Central memory CD4-positive, alpha-beta T cell (primary cell): Measurements from ENCODE around the gene VAMP5.
"Not testable (repeated sequence)": the region's sequence is repeated elsewhere in the genome, so short reads cannot be mapped to it uniquely, and the experiment has no call there.

Source experiments
- DNase-seq: peaks from one replicate; pipeline ENCODE4 v3.0.0; 2022

VAMP5 gene

DNA sequence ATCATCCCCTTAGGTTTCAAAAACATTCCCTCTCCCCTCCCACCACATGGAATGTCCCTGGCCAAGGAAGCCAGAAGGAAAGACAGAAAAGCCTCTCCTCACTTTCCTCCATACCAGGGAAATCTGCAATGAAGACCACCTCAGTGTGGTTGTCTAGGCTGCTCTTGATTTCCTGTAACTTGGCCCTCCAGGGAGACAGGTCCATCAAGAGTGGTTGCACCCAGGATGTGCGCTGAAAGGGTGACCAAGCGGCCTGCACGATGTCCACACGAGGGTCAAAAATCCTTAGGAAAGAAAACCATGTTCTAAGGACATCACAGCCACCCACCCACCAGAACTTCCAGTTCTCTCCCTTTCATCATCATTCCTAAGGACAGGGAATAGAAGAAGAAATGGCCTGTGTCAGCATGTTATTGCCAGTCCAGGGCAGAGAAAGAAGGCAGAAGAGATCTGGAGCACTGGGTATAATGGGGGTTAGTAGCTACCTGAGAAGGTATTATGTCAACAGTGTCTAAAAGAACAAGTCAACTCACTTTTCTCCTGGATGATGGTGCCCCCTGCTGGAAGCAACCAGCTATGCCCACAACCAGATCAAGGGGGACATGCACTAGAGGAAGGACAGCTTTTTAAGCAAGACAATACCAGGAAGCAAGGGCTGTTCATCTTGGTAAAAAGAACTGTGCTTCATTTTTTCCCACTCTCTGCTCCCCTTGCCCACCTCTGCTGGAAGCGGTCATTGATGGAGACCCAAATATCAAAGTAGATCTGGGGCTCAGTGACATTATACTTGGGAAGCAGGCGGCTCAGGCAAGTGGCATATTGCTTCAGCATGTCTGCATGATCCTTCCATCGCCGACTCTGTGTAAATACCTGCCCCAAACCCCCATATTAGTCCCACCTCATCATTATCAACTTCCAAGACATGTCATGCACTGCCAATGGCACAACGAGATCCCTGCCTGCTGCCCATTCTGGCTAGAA is 32.2 kb upstream of the VAMP5 start:
- DNase-seq, result peak; percentile 84

DNA sequence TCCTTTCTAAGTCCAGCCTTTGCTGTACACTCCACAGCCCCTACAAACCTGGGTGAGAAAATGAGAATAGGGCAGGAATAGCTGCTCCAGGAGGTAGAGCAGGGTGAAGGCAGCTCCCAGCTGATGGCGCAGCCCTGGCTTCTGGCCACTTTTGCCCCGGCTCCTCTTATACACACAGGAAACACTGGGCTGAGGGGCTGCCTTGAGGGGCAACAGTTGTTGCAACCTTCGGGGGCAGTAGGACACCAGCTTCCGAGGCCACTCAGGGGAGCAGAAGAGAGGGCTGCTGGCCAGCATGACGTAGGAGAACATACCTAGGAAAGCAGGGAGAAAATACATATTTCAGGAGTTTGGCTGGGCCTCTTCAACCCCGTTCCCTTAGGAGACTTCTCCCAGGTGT is 31.0 kb upstream of the VAMP5 start:
- no peak for DNase-seq

DNA sequence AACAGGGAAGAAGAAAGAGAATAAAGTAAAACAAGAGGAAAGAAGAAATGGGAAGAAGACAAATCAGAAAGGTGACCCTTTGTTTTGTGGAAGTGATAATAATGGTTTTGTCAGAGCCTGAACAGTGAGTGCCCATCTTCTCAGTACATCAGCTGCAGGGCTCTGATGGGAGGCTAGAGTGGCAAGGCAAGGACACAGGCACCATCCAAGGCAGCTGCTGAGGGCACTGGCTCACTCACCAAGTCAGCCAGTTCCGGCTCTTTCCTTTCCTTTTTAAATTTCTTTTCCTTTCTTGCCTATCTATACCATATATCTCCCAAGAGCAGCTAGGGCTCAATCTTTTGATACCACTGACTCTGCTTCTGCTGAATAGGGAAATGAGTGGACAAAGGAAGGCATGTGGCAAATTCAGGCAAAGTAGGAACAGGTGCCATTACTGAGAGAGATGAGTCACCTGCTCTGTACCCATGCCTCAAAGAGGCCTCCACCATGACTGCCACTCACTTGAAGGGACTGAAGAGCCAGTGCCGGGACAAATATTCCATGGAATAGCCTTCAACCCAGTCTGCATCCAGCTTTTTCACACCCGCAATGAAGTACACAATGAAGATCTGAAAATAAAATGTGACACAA is 29.1 kb upstream of the VAMP5 start:
- no peak for DNase-seq

DNA sequence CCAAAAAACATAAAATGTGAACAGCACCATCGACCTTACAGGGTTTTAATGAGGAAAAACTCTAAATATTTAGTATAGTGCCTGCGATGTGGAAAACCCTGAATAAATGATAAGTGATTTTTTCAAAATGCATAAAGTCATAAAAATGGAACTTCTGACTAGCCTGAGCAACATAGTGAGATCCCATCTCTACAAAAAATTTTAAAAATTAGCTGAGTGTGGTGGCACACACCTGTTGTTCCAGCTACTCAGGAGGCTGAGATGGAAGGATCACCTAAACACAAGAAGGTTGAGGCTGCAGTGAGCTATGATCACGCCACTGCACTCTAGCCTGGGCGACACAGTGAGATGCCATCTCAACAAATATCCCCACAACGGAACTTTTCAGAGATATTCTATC is 27.1 kb upstream of the VAMP5 start:
- no peak for DNase-seq

DNA sequence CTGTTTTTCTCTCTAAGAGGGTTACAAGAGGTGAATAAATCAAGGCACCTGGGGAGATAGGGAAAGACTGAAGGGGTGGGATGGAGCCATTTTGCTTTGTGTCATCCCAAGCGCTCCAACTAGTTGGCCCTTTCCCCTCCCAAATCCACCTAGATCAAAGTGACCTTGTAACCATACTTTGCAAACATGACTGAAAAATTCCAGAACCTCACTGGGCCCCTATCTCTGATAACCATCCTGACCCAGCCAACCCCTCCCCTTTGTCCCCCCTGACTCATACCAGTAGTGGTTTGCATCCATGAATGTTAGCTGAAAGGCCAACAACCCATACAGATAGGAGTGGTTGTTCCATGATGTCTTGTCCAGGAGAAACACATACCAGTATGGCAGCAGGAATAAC is 26.1 kb upstream of the VAMP5 start:
- DNase-seq, result no peak

DNA sequence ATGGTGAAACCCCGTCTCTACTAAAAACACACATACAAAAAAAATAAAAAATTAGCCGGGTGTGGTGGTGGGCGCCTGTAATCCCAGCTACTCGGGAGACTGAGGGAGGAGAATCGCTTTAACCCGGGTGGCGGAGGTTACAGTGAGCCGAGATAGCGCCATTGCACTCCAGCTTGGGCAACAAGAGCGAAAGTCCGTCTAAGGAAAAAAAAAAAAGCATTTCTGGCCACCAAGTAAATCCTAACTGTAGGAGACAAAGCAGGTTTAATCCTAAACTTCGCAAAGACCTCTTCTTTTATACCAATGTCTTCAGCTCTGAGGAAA is 23.9 kb upstream of the VAMP5 start:
- not testable (repeated sequence) for DNase-seq

DNA sequence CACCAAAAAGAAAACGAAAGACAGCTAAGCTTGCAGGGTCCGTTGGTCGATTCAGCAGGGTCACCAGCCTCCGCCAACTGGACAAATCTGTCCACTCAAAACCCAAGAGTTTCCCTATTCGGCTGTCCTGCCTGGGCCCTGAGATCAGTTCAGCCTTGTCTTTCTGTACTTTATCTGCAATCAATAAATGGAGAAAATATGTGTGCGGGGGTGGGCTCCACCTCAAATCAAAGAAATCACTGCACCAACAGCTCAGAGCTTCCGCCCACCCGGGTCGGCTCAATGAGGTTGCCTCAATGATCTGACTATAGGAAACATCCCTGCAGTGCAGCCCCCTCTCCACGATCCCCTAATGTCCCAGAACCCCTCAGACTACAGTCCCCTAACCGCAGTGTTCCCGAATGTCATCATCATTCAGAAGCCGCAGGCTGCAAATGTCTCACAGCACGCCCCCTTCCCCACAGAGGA is 23.4 kb upstream of the VAMP5 start:
- no peak for DNase-seq

DNA sequence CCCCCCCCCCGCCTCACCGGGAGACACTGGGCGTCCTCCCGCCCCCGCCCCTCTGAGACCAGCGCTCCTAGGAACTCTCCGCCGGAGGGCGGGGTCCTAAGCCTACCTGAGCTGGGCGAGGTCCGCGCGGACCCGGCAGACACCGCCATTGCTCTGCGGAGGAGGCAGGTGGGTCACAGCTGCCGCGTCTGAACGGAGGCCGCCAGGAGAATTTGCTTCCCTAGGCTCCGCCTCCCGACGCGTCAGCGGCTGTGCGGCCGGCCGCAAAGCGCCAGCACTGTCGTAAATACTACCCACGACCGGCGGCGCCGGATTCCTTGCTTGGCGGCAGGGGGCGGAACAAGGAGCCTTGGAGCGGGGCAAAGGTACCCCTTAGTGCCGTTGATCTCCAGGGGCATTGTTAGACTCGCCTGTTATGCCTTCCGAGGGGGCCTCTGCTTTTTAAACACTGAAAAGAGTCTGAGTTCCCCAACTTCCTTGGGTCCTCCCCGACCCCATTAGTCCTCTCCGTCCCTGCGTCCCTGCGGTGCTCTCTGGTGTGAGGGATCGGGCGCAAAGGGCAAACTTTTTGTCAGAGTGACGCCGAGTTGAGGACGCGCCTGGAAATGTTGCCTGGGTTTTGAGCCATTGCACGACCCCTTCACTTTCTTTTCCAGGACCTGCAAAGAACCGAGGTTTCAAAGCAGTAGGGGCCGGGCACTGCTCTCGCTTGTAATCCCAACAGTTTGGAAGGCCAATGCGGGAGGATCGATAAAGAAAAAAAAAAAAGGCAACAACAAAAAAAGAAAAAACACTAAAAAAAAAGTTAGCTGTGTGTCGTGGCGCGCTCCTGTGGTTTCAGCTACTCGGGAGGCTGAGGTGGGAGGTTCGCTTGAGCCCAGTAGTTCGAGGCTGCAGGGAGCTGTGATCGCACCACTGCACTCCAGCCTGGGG is 22.7 kb upstream of the VAMP5 start, which contains the start of gene GGCX:
TSS of gene GGCX (minus strand) at position 214 of the 933 bp plus-strand sequence. CDS start at position 149, 65 bp downstream.
- peak; percentile 86 for DNase-seq

DNA sequence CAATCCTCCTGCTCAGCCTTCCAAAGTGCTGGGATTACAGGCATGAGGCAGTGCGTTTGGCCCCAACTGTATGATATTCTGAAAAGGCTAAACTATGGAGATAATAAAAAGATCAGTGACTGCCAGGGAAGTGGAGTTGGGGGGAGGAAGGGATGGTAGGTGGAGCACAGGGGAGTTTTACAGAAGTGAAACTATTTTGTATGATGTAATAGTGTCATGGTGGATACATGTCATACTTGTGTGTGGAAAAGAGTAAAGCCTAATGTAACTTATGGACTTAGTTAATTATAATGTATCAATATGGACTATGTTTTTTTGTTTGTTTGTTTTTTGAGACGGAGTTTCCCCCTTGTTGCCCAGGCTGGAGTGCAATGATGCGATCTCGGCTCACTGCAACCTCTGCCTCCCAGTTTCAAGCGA is 20.1 kb upstream of the VAMP5 start:
- DNase-seq, result no peak

DNA sequence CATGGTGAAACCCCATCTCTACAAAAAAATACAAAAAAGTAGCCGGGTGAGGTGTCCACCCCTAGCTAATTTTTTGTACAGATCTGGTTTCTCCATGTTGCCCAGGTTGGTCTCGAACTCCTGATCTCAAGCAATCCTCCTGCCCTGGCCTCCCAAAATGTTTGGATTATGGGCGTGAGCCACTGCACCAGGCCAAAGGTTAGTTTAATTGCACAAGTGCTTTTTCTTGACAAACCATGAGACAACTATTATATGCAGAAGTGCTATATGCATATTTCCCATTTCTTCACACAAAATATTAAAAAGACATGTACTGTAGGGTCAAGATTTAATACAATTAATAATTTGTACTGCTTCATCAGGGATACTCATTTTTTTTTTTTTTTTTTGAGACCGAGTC is 18.0 kb upstream of the VAMP5 start:
- no peak for DNase-seq

DNA sequence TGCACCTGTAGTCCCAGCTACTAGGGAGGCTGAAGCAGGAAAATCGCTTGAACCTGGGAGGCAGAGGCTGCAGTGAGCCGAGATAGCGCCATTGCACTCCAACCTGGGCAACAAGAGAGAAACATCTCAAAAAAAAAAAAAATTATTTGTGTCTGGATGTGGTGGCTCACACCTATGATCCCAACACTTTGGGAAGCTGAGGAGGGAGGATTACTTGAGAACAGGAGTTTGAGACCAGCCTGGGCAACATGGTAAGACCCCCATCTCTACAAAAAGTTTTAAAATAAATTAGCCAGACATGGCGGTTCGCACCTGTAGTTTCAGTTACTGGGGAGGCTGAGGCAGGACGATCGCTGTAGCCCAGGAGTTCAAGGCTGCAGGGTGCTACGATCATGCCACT is 8.5 kb upstream of the VAMP5 start:
- DNase-seq, result no peak

DNA sequence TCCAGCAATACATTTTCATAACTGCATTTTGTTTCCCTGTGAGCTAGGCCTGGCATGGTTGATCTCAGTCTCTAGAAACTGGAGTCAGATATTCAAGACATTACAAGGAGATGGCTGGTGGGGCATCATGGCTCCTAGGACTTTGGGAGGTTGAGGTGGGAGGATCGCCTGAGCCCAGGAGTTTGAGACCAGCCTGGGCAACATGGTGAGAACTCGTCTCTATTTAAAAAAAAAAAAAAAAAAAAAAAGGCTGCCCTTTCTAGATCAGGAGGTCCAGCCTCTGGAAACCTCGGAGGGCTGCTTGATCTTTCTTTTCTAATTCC is 7.2 kb upstream of the VAMP5 start:
- no peak for DNase-seq

DNA sequence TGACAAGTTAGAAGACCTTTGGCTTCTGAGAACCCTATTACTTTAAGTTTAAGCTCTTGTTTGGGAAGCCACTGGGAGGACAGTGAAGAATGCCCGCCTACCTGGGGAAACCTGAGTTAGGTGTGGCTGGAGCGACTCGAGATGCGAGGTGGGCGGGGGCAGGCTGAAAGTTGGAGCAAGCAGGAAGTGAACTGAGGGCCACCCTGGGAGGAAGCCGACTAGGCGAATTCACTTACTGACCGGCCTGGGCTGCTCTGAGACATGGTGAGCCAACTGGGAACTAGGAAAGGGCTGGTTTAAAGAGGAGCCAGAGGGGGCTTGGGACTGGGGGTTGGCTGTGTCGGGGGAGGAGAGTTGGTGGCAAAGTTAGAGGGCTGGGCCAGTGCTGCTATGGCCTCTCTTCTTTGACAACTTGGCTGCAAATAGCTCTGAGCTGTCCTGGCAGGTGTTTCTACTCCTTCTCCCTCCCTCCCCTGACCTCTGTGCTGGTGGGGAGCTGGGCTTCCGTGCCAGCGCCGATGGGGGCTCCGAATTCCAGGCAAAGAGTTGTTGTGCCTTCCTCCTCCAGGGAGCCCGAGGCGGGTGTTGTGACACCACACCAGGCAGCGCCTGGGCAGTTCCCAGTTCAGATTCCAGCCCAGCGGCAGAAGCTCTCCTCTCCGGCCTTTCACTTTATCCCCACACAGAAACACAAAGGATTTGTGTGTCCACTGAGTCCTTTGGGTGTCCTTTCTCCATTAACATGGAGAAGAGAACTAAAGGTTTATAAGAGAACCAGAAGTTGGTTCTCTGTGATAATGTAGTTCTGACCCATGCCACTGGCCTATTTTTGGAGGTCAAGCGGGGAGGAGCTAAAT is 6.6 kb upstream of the VAMP5 start, which contains the start of gene VAMP8:
TSS of gene VAMP8 (plus strand) at position 201 of the 857 bp plus-strand sequence. CDS start at position 262, 61 bp downstream.
- DNase-seq, result peak; percentile 56

DNA sequence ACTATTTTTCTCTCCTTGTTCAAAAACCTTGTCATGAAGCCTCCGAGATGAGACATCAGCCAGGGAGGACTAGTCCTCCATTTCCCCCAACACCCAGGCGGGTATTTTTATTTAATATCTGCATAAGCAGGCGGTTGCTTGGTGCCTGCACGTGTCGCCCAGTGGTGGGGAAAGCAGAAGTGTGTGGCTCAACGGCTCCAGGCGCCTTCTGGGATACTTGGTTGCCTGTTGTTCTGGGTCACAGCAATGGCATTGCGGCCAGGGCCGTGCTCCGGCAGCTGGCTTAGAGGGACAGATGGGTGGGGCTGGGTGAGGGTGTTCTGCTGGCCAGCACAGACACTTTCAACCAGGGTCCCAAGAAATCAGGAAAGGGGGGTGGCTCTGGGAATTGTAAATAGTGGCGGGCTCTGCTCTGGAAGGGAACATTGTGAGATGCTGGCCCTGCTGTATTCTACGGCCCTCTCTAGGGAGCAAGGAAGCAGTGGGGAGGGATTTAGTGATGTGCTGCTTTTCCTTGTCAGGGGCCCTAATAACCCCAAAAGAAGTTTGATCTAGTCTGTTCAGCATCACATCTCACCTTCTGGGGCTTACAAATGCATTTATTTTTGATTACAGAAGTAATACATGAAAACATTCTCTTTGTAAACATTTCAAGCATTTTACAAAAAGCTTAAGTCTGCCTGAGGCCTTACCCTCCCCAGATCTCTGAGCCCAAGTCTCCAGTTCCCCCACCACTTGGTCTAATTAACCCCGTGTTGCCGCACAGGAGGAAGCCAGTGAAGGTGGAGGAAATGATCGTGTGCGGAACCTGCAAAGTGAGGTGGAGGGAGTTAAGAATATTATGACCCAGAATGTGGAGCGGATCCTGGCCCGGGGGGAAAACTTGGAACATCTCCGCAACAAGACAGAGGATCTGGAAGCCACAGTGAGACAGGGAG is 5.7 kb upstream of the VAMP5 start:
- no peak for DNase-seq

DNA sequence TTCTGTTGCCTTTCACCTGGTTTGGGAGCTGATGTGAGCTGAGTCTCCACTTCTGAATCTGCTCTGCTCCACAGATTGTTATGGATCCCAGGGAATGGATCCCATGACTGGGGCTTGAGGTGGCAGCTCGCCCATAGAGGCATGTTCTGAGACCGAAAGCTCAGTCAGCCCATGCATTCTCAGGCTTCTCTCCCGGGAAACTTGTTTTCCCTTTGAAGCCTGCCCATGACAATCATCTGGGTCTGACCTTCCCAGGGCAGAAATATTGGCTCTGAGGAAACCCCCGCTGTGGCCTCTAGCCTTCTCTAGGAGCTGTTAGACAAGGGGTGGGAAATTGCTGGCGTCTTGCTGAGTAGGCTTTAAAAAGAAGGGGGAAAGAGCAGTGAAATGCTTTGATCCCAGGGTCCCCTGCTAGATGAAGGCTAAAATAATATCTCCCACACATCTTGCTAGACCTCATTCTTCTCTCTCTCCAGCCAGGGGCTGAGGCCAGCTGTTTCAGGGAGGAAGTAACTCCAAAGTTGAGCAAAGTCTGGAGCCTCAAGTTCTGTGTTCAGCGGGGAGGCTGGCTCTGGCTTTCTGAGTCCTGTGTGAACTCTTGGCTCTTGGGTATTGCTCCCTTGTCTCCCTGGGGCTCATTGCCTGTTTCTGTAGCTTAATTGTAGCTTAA is 4.8 kb upstream of the VAMP5 start:
- no peak for DNase-seq

DNA sequence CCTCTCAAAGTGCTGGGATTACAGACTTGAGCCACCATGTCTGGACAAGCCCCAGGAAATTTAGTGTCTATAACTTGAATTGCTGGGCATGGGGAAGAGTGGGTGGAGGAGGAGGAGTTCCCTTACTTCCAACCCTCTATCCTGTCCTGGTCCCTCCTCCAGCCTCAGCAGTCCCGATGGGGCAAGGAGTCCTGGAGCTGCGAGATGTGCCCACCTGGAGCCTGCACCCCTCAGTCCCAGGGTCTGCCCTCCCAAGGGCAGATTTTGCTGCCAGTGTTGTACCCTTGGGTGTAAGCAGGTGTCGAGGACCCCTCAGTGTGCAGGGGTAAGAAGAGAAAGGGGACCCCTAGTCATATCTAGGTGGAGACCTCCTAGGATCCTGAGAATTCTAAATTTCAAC is 4.0 kb upstream of the VAMP5 start:
- no peak for DNase-seq

DNA sequence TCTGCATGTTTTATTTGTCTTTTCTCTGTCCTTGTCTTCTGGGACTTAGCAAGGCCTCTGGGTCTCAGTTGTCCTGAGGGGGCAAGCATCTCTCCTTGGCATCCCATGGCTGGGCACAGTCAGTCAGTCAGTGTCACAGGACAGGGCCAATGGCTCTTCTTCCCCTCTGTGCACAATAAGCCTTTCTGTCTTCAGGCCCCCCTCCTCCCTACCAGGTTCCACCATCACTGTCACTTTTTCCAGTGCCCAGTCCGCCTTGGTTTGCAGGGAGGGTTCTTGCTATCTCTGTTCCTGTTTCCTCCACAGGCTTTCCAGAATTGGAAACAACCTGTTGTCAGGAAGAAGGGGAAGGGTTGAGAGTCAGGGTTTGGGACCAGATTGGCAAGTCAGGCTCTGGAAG is 1.7 kb upstream of the VAMP5 start:
- DNase-seq, result no peak

DNA sequence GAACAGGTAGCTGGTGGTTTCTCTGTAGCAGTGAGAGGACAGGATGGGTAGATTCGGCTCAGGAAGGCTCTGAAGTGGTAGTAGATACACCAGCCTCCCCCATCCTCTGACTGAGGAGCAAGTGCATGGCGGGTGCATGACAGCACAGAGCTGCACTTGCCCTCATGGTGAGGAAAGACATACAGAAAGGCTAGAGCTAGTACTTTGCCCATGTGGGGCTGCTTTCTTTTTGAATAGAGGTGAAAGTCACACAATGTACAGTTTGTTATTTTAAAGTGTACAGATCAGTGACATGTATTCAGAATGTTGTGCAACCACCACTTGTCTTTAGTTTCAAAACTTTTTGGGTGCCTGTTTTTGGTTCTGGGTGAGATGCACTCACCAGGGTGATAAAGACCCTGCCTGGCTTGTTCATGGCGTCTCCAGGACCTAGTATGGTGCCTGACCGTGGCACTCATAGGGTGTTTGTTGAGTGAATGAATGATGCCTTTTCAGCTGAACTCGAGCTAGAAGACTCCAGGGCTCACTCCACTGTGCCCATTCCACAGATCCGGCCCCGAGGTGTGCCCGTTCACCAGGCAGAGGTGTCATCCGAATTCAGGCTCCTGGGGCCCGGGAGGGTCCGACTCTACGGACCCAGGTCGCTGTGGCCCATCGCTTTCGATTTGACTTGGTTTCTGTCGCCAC is 421 bp upstream of the VAMP5 start:
- peak; percentile 33 for DNase-seq
